Putamen (tissue), 1 donor: ENCODE measurements around the gene GSG1L.

Experiments
- DNase-seq: peaks from one replicate; pipeline ENCODE4 v3.0.0-alpha.2; 2016; ENCODE audit warnings: low spot score

The GSG1L gene

DNA sequence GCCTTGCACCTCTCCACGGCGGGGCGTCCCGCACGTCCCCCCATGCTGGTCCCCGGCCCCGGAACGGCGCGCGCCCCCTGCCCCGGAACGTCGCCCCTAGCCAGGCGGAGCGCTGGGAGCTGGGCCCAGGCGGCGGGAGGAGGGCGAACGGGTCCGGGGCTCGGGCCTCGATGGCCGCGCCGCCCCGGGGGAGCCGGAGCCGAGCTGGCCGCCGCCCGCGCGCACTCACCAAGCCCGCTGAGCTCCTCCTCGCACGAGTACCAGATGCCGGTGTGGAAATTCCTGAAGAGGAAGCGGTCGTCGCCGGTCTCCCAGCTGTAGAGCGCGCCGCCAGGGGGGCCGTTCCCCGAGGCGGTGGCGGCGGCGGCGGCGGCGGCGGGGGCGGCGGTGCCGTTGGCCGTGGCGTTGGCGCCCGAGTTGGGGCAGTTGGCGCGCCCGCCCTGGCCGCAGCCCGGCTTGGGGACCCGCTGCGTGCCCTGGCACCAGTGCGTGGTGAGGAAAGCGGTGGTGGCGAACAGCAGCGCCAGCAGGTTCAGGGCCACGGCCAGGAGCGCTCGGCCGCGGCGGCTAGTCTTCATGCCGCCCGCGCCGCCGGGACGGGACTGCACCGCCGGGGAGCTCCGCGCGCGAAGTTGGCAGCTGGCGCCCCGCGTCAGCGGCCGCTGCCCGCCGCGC, 530 bp downstream of the GSG1L start:
- no peak for DNase-seq

DNA sequence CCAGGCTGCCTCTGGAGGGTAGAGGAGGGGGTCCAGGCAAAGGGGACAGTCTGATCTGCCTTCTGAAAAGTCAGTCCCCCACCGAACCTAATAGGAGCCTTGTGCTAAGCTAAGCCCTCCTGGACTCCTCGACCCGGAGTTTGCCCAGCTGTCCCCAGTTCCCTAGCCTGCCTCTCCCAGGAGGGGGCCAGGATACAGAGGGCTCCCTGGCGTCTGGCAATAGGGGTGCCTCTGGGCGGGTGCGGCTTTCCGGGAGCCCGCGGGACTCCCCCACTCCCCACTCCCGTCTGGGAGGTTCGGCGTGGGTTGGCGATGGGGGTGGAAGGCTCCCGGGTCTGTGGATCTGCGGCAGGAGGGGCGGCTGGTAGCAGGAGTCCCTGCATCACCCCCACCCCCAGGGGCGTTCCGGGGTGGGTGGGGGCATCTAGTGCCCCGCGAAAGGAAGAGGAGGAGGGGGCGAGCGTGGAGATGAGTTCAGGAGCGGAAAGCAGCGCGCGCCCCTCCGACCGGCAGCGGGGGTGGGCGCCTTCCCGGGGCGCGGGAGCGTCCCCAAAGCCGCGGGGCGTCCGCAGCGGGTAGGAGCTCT, 1.2 kb downstream of the GSG1L start:
- DNase-seq: no peak

DNA sequence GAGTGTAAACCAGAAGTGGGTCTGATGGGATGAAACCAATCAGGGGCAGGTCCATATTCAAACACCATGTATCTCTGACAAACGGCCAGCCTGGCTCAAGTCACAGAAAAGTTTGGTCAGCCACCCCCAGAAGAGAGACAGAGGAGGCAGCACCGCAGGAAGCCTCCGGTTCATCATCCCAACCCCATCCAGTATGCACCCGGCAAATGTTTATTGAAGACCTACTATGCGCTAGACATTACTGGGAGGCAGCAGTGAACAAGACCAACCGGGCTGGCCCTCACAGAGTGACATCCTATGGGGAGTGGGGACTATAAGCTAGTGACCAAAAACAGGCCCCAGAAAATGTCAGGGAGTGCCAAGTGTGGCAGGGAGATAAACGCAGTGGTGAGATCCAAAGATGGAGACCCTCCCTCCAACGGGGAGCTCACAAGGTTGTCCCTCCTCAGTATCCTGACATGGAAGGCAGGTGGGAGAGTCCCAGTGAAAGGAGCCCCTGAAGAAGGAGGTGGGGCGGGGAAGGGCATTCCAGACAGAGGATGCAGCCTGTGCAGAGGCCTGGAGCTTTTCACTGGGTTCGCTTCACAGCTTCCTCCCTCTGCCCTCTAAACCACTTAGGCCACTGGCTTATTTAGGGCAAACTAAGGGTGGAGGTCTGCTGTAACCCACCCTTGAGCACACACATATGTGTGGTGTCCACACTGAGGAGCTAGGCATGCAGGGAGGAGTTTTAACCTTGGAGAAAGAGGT, 2.0 kb downstream of the GSG1L start:
- DNase-seq: no peak

DNA sequence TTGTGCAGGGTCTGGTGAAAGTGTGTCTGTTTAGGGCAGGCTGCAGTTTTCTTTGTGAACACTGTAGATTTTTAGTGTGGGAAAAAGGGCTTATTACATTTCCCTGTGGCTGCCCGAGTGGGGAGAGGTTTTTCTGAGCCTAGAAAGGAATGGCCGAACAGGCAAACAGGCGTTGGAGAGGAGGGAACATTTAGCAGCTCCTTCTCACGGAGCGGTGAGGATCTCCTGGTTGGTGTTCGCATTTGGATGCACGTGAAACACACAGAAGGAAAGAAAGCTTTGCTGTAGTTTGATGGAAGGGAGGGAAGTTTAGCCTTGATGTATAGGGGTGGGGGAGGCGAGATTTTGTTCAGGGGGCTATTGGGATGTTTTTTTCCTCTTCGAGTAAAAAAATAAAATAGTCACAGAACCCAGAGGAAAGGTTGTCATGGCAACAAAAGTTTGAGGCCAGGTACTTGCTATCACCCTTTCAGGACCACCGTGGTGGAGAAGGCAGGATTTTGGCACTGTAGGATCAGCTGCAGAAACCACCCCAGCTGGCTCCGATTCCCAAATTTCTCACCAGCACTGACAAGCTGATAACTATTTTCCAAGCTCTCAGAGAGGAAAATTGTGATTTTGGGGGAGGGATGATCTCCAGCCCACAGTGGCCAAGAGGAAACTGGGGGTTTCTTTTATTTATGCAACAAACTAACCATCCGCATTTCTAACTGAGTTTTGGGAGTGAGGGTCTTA, 3.5 kb downstream of the GSG1L start:
- no peak for DNase-seq

DNA sequence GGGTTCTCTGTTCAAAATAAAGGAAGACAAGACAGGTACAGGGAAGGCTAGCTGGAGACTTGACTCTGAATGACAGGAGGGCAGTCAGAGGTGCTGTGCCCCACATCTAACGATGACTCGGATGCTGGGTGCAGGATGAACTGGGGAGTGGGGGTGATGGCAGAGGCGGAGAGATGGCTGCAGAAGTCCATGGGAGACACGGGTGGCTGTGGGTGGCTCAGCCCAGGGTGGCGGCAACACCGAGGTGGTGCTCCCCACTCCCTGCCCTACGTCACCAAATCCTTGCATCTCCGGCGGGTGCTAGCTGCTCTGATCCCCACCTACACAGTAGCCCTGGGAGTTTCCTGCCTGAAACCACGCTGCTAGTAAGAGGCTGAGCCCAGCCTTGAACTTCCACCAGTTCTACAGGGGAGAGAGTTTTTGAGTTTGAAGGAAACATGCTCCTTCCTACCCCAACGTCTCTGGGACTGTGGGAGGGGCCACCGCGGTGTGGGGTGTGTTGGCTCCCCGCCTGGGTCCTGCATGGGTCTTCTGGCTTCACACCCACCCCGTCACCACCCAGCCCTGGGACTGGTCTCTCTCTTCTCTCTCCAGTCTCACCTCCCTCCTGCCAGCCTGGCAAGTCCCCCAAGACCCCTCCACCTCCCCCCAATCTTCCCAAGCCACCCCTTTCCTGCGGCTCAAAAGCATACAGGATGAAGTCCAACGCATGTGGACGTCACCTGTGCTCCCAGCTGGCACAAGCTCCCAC, 4.5 kb downstream of the GSG1L start:
- DNase-seq: no peak

DNA sequence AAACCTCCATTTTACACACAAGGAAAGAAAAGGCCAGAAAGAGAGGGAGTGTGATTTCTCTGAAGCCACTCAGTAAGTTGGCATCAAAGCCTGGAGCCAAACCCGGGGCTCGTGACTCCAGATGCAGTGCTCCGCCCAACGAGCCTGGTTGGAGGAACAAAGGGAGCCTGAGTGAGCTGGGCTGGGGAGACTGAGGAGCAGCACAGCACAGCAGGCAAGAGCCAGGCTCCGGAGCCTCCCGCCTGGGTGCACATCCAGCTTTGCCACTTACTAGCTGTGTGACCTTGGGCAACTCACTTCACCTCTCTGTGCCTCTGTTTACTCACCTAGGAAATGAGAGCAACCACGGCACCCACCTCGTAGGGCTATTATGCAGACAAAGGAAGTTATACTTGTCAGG, 5.6 kb downstream of the GSG1L start:
- DNase-seq: no peak

DNA sequence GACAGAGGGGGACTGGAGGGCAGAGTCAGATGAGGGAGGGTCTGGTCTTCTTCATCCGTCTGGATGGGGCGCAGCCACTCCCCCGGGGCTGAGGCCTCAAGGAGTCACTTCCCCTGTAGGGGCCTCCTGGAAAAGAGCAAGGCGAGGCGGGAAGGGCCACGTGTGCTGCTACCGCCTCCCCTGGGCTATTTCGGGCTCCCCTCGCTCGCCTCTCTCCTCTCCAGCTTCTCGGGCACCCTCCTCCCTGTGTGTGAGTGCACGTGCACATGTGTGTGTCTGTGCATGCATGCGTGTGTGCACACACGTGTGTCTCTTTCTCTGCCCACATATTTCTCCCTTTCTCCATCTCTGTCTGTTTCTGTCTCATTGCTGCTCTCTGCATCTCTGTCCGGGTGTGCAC, 10.1 kb downstream of the GSG1L start:
- DNase-seq: no peak

DNA sequence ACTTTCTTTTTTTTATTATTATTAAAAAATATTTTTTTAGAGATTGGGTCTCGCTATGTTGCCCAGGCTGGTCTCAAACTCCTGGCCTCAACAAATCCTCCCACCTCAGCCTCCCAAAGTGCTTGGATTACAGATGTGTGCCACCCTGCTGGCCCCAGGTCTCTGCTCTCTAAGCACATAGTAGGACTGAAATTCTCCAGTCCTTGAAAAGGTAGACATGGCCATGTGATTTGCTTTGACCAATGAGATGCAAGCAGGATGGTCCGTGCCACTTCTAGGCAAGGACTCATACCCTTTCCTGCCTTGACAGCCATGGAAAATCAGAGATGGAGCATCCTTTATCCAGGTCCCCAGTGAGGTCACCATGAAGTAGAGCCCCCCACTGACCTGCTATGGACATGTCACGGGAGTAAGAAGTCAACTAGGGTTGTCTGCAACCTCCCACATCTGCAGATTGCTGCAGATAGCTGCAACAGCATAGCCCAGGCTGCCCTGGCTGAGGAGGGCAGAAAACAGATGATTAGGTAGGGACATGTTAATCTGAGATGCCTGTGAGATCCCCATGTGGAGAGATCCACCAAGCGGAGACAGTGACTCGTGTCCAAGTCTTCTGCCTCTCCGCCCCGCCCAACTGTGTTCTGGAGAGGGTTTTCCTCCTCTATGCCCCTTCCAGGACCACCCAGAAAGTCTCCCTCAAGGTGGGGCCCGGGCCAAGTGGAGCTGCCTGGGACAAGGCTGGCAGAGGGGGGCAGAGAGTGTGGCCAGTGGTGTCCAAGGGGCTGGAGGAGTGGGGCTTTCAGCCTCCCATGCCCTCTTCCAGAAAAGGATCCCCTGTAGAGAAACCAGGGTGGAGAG, 11.0 kb downstream of the GSG1L start:
- no peak for DNase-seq

DNA sequence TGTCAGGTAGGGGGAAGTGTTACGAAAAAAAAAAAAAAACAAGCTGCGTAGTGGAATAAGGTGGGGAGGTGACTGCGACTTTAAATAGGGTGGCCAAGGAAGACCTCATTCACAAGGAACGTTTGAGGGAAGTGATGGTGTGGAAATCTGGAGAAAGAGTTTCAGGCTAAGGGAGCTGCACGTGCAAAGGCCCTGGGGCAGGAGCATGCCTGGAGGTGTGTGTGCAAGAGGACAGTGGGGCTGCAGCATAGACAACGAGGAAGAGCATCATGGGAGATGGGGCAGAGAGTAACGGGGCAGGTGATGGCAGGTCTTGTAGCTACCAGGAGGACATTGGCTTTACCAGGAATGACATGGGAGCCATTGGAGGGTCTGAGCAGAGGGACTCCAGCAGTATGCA, 12.0 kb downstream of the GSG1L start:
- no peak for DNase-seq

DNA sequence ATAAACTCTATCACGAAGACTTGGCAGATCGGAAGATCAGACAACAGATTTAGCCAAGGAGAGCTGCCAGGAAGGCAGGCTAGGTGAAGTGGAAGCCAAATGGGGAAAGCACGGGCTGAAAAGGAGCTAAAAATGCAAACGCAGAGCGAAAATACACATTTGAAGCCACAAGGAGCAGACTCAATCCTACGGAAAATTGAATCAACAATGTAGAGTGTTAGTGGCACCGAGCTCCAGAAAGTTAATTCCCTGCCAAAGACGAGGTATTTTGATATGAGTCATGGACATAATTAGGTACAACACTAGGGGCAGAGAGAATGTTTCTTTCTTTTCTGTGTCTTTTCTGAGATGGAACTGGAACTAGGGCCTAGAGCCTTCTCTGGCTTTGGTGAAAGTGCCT, 20.7 kb downstream of the GSG1L start:
- DNase-seq: no peak

DNA sequence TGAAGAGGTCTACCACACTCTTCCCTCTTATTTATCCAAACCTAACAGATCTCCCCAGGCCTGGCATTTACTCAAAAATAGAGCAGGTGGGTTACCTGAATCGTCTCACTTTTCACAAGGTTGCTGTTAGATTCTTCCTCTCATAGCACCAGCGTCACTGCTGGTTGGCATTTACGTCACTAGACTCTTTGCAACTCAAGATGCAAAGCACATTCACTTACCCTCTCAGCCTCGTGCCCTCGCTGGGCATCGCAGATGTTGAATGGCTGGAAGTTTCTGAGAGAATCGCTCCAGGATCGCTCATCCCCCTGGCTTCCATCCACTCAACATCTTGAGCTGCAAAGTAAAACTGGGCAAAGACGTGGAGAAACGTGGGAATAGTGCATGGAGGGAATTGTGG, 21.9 kb downstream of the GSG1L start:
- DNase-seq: no peak

DNA sequence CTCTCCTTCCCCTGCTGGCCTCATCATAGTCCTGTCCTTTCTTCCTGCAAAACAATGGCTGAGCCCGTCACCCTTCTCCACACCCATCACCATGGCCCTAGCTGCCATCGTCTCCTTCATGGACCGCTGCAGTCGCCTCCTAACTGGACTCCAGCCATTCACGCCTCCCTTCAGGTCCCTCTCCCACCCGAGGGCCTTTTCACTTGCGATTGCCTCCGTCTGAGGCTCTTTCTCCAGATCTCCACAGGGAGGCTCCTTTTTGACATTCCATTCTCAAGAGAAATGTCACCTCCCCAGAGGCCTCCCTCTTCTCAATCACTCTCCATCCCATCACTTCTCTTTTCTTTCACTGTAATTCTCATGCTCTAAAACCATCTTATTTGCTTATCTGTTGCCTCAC, 23.5 kb downstream of the GSG1L start:
- DNase-seq: no peak

DNA sequence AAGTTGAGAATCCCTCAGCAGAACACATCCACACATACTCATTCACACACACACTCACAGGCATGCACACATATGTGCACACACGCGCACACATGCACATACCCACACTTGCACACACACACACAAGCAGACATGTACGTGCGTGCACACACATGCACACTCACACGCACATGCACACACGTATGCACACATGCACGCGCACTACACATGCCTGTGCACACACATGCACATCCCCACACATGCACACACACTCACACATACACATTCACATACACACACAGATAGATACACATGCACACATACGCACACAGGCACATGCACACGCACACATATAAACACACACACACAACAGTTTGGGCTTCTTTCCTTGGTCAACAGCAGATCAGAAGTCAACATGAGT, 24.0 kb downstream of the GSG1L start:
- DNase-seq: no peak

DNA sequence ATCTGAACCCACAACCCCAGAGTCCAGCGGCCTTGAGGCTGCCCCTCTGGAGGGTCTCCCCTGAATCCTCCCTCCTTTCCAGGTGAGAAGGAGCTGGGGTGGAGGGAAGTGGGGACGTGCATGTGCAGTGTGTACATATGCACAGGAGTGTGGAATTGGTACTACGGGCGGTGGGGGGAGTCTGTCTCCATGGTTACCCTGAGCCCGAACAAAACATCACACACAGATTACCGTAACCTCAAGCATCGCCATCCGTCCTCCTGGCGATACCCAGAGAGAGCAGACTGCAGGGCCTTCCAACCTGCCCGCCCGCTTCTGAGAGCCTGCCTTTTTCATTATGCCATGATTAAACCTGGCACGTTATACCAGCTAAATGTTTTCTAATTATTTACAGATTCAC, 25.1 kb downstream of the GSG1L start:
- DNase-seq: no peak

DNA sequence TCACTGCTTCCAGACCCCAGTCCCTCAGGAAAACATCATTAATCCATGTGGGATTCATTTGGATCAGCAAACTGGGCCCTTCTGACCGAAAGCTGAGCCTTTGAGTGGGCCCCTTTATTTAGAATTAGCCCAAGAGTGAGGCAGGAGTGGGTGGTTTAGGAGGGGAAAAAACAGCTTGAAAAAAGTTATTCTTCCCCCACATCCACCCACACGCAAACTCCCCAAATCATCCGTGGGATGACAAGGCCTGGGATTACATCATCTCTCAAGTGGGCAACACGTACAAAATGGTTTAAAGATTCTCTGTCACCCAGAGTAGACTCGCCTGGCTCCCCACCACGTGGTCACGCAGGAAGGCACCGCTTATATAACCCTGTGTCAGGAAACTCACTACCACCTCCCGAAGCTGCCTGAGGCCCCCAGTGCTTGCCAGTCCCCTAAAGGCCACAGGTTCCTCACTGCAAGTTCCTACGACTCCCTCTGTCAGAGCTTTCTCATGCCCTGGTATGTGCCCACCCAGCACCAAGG, 27.6 kb downstream of the GSG1L start:
- DNase-seq: no peak

DNA sequence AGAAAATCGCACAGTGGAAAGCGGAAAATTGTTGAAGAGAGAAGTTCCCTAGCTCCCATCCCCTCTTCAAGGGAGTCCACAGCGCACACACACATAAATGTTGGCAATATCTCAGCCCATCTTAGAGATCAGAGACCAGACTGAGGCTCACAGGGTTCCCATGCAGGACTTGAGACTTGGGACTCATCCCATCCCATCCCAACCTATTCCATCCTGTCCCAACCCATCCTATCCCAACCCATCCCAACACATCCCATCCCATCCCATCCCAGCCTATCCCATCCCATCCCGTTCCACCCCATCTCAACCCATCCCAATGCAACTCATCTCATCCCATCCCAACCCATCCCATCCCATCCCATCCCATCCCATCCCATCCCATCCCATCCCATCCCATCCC, 29.6 kb downstream of the GSG1L start:
- DNase-seq: no peak

DNA sequence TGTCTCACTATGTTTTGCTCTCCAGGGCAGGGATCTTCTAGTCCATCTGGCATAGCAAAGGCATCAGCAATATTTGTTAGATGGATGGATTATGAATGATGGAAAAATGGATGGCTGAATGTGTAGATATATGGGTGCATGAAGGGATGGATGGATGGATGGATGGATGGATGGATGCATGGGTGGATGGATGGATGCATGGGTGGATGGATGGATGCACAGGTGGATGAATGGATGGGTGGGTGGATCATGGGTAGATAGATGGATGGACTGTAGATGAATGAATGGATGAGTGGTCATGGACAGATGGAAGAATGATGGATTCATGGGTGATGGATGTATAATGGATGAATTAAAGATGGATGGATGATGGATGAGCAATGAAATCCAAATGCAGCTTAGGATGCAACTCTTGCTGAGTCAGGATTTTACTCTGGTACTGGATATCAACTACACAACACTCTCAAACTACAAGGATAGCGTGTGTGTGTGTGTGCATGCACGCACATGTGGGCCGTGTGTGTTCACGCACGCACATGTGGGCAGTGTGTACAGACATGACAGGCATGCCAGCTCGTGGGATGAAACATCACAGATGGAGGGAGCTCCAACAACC, 34.0 kb downstream of the GSG1L start:
- DNase-seq: no peak

DNA sequence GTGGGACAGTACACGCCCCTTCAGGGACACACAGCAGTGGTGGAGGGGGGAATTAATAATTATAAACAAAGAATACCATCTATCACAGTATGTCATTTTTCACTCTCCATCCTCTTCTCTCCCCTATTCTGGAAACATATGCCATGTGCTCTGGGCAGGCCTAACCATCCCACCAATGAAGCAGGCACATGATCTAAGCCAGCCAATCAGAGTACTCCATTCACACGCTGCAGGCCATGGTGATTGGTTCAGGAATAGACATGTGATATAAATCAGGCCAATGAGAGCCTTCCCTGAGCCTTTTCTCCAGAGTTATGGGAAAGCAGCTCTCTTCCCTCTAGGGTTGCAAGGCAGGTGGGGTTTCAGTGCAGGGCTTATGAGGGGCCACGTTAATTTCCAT, 36.5 kb downstream of the GSG1L start:
- no peak for DNase-seq

DNA sequence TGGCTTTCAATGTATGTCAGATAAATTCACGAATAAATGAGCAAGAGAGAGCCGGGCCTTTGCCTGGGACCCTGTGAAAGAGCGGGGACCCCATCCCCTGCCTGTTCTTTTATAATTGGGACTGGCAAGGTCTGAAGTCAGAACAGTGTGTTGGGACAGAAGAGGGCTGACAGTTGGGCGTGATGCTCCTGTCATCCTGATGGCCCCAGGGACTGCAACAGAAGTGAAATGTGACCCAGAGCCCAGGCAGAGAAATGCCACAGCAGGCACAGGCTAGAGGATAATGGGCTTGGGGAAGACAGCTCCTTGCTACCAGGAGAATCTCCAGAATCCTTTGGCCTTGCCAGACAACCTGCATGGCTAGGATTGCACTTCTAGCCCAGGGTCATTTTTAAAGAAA, 37.9 kb downstream of the GSG1L start:
- no peak for DNase-seq

DNA sequence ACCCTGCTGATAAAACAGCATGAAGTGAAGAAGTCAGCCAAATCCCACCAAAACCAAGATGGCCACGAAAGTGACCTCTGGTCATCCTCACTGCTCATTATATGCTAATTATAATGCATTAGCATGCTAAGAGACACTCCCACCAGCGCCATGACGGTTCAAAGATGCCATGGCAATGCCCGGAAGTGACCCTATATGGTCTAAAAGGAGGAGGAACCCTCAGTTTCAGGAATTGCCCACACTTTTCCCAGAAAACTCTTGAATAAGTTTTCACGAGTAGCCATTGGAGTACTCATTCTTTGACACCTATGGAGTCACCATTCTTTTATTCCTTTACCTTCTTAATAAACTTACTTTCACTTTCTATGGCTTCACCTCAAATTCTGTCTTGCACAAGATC, 44.3 kb downstream of the GSG1L start:
- DNase-seq: no peak

DNA sequence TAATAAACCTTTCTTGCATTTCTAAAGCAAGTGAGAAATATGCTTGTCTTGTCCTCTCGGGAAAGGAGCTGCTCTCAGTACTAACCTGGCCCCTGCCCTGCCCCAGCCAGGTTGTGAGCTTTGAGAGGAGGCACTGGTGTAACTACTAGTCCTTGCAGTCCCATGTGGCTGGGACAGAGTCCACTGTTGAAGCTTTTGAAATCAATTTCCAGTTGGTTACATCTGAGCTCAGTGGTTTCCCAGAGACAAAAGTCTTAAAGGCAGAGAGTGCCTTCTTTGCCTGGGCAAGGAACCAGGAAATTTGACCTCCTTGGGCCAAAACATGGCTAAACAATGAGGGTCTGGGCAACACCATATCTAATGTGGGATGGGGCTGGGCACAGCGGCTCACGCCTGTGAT, 48.7 kb downstream of the GSG1L start:
- no peak for DNase-seq
